HG03139 (cell line): ENCODE data around the gene PPP1R16B.
A peak's percentile ranks its signal among the peaks of the same experiment; 100 is the strongest.

Source experiments
- ATAC-seq: cut with Tn5 transposase; IDR thresholded peaks from one replicate; pipeline ENCODE4 v1.9.1; 2021; ENCODE audit not compliant: unreplicated experiment

Gene PPP1R16B

GRCh38 chr20:38825901-38826625 lies 20.6 kb downstream of the PPP1R16B start:
- ATAC-seq, result no peak

GRCh38 chr20:38827770-38828281 lies 22.3 kb downstream of the PPP1R16B start:
- no peak for ATAC-seq

DNA sequence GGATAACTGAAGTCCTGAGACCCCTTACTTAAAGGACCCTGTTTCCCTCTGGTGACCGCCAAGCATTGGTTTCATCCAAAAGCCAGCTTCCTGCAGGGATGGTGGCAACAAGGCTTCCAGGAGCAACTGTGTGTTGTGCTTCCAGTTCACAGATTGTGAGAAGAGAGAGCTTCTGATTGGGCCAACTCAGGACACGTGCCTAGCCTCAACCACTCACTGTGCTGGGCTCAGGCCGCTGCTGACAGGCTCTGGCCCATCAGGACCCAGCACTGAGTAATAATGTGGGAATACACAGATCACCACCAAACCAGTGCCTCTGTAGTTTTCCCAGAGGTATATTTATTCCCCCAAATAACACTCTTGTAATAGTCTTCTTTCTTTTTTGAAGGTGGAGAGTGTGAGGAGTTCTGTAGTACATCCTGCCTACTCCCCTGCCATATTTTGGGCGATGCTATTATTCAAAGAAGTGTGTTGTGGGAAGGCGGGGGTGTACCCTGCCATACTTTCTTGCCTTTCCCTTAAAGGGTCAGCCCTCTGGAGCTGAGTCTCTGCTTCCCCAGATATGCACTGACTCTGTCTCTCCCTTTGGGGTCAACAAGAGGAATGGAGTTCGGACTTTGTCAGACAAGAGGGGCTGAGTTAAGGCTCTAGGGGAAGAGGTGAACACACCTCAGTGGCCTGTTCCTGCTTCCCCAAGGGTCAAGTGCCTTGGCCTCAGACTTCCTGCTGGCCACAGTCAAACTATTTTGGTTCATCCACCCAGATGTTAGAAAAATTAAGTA lies 23.2 kb downstream of the PPP1R16B start:
- no peak for ATAC-seq

DNA sequence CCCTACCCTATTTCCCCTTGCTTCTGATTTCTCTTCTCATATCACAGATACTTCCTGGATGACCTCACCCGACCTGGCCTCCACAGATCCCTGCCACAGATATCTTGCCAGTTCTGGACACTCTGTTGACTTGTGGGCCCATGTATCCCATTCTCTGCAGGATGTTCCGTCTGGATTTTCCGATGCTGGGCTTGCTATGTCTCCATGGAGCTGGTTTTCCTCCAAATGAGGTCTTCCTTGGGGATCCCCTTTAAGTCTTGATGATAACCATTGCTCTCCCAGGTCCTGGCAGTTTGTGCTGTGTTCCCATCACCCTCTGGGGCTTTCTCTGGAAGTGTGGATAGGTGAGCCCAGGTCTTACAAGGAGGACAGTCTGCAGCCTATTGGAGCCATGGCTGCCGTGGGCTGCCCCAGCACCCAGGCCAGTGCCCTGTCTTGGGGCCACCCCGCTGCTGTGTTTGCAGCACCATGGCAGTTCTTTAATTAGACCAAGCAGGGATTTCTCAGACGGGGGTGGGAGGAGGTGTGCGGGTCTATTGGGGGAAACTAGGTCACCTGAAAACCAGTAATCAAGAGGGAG lies 23.9 kb downstream of the PPP1R16B start:
- no peak for ATAC-seq

- ATAC-seq, result no peak
These were observed 24.9 kb downstream of the PPP1R16B start for GRCh38 chr20:38830356-38830755.

DNA sequence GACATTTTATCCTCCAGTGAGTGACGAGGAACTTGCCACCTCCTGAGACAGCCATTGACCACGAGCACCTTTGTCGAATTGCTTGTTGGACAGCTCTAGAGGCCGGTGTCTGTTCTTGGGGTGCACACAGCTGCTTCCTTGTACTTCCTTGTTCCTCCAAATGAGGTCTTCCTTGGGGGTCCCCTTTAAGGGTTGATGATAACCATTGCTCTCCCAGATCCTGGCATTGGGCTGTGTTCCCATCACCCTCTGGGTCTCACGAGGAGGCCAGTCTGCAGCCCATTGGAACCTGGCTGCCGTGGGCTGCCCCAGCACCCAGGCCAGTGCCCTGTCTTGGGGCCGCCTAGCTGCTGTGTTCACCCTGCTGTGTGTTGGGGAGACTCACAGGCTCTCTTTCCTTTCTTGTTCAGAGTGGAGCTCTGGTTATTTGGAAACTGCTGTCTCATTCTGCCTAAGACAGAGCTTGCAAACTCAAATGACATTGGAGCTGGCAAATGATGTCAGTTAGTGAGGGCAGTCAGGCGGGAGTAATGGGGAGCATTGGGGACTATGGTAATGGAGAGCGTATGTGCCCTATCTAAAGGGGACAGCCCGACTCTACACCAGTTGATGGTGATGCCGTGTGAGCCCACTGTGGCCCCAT lies 25.7 kb downstream of the PPP1R16B start:
- no peak for ATAC-seq

GRCh38 chr20:38831995-38832620 lies 26.6 kb downstream of the PPP1R16B start:
- no peak for ATAC-seq

DNA sequence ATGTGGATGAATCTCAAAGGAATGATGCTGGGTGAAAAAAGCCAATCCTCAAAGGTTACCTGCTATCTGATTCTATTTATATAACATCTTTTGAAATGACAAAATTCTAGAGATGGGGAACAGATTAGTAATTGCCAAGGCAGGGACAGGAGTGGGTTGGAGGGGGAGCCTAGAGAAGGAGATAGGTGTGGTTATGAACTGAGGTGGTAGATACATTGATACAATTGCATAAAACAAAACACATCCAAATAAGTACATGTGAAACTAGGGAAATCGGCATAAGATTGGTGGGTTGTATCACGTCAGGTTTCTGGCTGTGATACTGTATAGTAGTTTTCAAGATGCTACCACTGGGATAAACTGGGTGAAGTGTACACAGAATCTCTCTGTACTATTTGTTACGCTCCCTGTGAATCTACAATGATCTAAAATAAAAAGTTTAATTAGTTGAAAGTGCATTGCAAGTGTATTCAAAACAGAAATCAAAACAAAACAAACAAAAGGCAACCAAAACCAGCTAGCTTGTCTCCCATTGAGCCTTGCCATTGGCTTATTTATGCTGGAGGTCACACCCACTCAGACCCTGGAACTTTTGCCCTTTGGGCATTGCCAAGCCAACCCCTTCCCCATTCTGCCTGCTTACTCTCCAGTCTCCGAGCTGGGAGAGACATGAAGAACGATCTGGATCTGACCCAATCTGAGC lies 27.8 kb downstream of the PPP1R16B start:
- no peak for ATAC-seq

DNA sequence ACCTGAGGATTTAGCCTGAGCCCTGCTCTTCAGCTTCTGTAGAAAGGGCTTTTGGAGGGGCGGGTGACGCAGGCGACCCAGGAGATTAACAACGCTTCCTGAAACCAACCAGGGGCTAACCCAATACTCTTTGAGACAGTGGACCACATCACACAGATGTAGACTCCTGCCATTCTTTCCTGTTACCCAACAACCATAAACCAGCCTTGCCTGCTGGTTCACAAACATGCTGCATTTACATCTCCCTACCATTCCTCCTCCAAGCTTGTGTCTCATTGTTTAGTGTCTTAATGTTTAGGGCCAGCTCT lies 28.3 kb downstream of the PPP1R16B start:
- ATAC-seq, result no peak

DNA sequence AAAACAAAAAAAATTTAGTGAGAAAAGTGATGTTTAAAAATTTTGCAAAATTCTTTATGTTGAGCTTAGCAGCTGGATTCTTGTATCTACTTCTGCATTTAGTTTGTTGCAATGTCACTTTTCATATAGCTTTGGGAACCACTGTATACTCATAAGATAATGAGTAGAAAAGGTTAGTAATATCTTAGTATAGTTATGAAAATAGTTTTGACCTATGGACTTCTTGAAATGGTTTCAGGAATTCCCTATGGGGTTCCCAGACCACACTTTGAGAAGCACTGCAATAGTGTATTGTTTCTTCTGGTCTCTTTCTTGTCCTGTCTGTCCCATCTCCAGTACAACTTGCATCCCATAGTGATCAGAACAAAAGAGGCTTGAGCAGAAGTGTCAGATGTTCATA lies 29.4 kb downstream of the PPP1R16B start:
- no peak for ATAC-seq

GRCh38 chr20:38835792-38836191 lies 30.3 kb downstream of the PPP1R16B start:
- ATAC-seq, result no peak

- no peak for ATAC-seq
These were observed 31.5 kb downstream of the PPP1R16B start for GRCh38 chr20:38836991-38837390.

- no peak for ATAC-seq
These were observed 32.8 kb downstream of the PPP1R16B start for GRCh38 chr20:38838326-38838725.

- ATAC-seq, result no peak
These were observed 34.1 kb downstream of the PPP1R16B start for GRCh38 chr20:38839563-38839962.

DNA sequence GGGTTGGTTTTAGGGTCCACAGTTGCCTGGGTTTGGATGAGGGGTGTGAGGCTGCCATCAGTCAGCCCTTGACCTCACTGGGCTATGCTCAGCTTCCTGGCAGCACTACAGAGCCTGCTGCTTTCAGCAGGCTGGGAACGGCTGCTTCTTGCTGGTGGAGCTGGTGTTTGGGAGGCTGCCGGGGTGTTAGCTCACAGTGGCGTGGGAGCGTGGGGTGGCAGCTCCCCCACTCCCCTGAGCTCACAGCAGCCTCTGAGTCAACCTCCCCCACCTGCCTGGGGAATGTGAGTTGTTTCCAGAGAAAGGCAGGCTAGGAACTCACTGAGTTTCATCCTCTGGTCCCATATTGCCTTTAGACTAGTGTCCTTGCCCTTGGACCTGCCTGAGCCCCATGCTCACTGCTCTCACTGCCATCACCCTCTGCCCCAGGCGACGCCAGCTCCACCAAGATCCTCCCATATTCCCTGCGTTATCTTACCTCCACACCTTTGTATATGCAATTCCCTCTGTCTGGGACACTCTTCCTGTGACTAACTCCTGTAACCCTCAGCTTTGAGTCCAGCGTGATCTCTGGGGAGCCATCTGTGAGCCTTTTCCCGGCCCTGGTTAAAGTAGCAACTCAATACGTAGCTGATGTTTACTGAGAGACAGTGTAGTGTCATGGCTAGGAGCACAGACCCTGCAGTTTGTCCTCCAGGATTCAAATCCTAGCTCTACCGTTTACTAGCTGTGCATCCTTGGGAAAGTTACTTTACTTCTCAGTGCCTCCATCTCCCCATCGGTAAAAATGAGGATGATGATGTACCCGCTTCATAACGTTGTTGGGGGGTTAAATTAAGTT lies 34.8 kb downstream of the PPP1R16B start:
- no peak for ATAC-seq

DNA sequence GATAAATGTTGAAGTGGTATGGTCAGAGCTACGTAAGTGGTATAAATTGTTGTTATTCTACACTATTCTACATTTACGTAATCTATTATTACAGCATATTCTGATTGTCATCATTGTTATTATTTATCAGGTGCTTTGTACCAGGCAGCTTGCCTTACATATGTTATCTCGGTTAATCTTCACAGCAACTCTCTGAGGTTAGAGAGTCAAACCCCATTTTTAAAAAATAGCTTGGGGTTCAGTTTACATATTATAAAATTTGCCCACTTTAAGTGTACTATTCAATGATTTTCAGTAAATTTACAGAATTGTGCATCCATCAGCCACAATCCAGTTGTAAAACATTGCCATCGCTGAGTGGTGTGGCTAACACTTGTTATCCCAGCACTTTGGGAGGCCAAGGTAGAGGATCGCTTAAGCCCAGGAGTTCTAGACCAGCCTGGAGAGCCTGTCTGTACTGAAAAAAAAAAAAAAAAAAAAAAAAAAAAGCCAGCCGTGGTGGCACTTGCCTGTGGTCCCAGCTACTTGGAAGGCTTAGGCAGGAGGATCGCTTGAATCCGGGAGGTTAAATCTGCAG lies 35.5 kb downstream of the PPP1R16B start:
- ATAC-seq, result no peak

DNA sequence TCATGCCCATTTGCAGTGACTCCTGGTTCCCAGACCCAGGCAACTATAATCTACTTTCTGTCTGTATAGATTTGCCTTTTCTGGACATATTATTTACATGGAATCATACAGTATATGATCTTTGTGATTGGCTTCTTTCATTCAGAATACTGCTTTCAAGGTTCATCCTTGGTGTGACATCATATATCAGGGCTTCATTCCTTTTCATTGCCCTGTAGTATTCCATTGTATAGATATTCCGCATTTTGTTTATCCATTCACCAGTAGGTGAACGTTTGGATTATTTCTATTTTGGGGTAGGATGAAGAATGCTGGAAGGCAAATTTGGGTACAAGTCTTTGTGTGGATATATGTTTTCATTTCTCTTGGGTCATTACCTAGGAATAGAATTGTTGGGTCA lies 36.1 kb downstream of the PPP1R16B start:
- no peak for ATAC-seq

GRCh38 chr20:38842026-38842425 lies 36.5 kb downstream of the PPP1R16B start:
- peak; percentile 35 for ATAC-seq

- ATAC-seq, result peak; percentile 90
These were observed 37.1 kb downstream of the PPP1R16B start for GRCh38 chr20:38842558-38842981.
